Endodermal cell (in vitro differentiated cells): ENCODE data around the gene VWA3B. TPM values are rescaled to one million over a fixed set of nuclear protein-coding genes. Genes with fewer than 3 reads are reported as not detected.

Experiments
- DNase-seq: peaks from one replicate; pipeline ENCODE4 v3.0.0-alpha.2; 2017
- H3K27ac ChIP-seq: 2 replicates; pipeline ENCODE4 v1.5.1; 2013; ENCODE audit warnings: mild to moderate bottlenecking, low read depth, low read length, moderate library complexity
- H3K27me3 ChIP-seq: 2 replicates; pipeline ENCODE4 v1.6.1; 2013; ENCODE audit warnings: mild to moderate bottlenecking, low read length, moderate library complexity; ENCODE audit not compliant: insufficient read depth, control insufficient read depth, poor library complexity, severe bottlenecking
- H3K36me3 ChIP-seq: 2 replicates; pipeline ENCODE4 v1.7.0; 2013; ENCODE audit warnings: mild to moderate bottlenecking, low read length, moderate library complexity; ENCODE audit not compliant: control insufficient read depth, insufficient read depth
- H3K4me1 ChIP-seq: one replicate; pipeline ENCODE4 v1.7.0; 2013; ENCODE audit warnings: low read length; ENCODE audit not compliant: control insufficient read depth, insufficient read depth
- H3K4me3 ChIP-seq: 2 replicates; pipeline ENCODE4 v1.5.1; 2013; ENCODE audit warnings: mild to moderate bottlenecking, low read length, moderate library complexity
- H3K9ac ChIP-seq: 2 replicates; pipeline ENCODE4 v1.6.1; 2013; ENCODE audit warnings: mild to moderate bottlenecking, low read length, moderate library complexity; ENCODE audit not compliant: poor library complexity, severe bottlenecking; ENCODE audit errors: extremely low read depth
- H3K9me3 ChIP-seq: 2 replicates; pipeline ENCODE4 v1.6.1; 2013; ENCODE audit warnings: mild to moderate bottlenecking, low read length, moderate library complexity; ENCODE audit not compliant: control insufficient read depth
- H3K27ac Mint-ChIP-seq: 2 replicates; pipeline ENCODE4 v1.8.0; 2020; ENCODE audit warnings: mixed read lengths
- H3K27me3 Mint-ChIP-seq: 2 replicates; pipeline ENCODE4 v1.8.0; 2021; ENCODE audit warnings: mild to moderate bottlenecking, mixed read lengths; ENCODE audit not compliant: insufficient read depth
- H3K36me3 Mint-ChIP-seq: 2 replicates; pipeline ENCODE4 v1.8.0; 2020; ENCODE audit warnings: low read depth, mixed read lengths
- H3K4me1 Mint-ChIP-seq: 2 replicates; pipeline ENCODE4 v1.8.0; 2020; ENCODE audit warnings: mixed read lengths
- H3K4me3 Mint-ChIP-seq: 2 replicates; pipeline ENCODE4 v1.8.0; 2020; ENCODE audit warnings: mild to moderate bottlenecking, moderate library complexity, mixed read lengths
- H3K9me3 Mint-ChIP-seq: 2 replicates; pipeline ENCODE4 v1.8.0; 2020; ENCODE audit warnings: mild to moderate bottlenecking, mixed read lengths
- WGBS, 2 experiments: methylation state at CpG; one replicate each; pipeline versions ENCODE4 v1.1.5 to v1.1.7; 2013; ENCODE audit warnings: missing lambda C conversion rate in 2 of 2, mixed read lengths in 1 of 2; ENCODE audit not compliant: insufficient coverage in 1 of 2, insufficient read length in 1 of 2; 5-methylcytosine and 5-hydroxymethylcytosine counted together
- total RNA-seq, 2 donors: library from RNA; stranded (reverse); fragmentation: NEBNext Ultra II Directional in 1 of 2; extraction: Animal tissue kit (Norgen Biotek cat#: 25700) in 1 of 2; gene quantifications; 2 replicates in 1 of 2; 3 replicates in 1 of 2; pipeline ENCODE4 v1.2.1, GENCODE V29; 2021
- TF ChIP-seq, protein P1 (sequence below): fragments of 200-600 bp; sonication (generic); conservative IDR thresholded peaks from 2 replicates; pipeline ENCODE4 v1.5.0; 2021; ENCODE audit warnings: antibody characterized with exemption, mild to moderate bottlenecking

Gene VWA3B
- total RNA-seq, 2 donors from 2014 or later, result 0.38 to 0.64 TPM

DNA sequence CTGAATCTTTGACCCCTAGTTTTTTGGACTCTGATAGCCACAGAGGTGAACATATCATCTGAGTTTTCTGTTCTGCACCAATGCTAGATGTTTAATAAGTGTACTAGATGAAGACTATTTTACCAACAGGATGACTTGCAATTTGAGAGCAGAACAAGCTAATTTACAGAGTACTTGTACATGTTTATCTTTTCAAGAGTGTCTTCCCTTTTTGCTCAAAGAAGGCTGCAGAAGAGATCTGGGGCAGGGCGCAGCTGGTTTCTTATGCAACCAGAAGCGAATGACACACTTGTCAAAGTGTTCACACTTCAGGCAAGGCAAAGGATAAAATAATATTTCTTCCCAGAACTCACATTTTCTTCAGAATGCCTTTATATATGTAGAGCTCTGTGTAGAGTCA lies 86.0 kb downstream of the VWA3B start:
- Mint-ChIP-seq H3K4me1 (peaks cover 3% of the 10 kb centered on the region), H3K27ac (no peak overlapping the region), H3K4me3 (no peak overlapping the region), H3K9me3 (peaks cover 11% of the 10 kb centered on the region), H3K36me3 (no peaks in the 10 kb centered on the region), H3K27me3 (peaks cover 4% of the 10 kb centered on the region)
- Histone ChIP-seq H3K4me1 (no peaks in the 10 kb centered on the region), H3K27ac (no peak overlapping the region), H3K4me3 (no peak overlapping the region), H3K27me3 (peaks cover 10% of the 10 kb centered on the region), H3K9me3 (no peaks in the 10 kb centered on the region), H3K9ac (no peak overlapping the region), H3K36me3 (no peaks in the 10 kb centered on the region)
- WGBS, 2 experiments, result 95% methylated on average over 2 of the region's 2 CpGs; no CpG with 5 or more reads in 1 of the 2 experiments
- DNase-seq, result no peak
- TF ChIP-seq, protein P1, sequence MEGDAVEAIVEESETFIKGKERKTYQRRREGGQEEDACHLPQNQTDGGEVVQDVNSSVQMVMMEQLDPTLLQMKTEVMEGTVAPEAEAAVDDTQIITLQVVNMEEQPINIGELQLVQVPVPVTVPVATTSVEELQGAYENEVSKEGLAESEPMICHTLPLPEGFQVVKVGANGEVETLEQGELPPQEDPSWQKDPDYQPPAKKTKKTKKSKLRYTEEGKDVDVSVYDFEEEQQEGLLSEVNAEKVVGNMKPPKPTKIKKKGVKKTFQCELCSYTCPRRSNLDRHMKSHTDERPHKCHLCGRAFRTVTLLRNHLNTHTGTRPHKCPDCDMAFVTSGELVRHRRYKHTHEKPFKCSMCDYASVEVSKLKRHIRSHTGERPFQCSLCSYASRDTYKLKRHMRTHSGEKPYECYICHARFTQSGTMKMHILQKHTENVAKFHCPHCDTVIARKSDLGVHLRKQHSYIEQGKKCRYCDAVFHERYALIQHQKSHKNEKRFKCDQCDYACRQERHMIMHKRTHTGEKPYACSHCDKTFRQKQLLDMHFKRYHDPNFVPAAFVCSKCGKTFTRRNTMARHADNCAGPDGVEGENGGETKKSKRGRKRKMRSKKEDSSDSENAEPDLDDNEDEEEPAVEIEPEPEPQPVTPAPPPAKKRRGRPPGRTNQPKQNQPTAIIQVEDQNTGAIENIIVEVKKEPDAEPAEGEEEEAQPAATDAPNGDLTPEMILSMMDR, result no peak

DNA sequence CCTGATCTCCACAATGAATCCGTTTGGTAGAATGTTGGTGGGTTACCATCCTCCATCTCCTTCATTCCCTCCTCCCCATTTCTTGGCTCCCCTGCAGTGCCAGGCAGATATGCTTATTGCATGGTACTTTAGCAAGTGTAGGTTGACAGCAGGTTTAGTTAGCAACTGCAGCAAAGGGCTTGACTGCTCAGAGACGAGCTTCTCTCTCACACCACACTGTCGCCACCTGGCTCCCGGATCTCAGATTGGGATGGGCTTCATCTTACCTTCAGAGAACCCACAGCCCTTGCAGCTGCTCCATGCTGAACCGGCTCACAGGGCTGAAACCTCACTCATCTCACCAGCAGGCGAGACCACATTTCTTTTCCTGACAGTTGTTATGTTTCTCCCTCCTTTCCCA lies 88.8 kb downstream of the VWA3B start:
- TF ChIP-seq, protein P1, result peak; percentile 67
- H3K4me1 ChIP-seq, result no peaks in the 10 kb centered on the region
- H3K9me3 ChIP-seq, result no peaks in the 10 kb centered on the region
- no peak overlapping the region for H3K27ac ChIP-seq
- no peak overlapping the region for H3K4me3 ChIP-seq
- WGBS, 2 experiments, result 62 to 84% methylated on average over 4 to 6 of the region's 6 CpGs
- no peaks in the 10 kb centered on the region for H3K36me3 ChIP-seq
- H3K27me3 ChIP-seq, result peaks cover 10% of the 10 kb centered on the region
- peaks cover 11% of the 10 kb centered on the region for H3K27me3 Mint-ChIP-seq
- peak; percentile 86 for DNase-seq
- no peak overlapping the region for H3K4me3 Mint-ChIP-seq
- H3K36me3 Mint-ChIP-seq, result no peaks in the 10 kb centered on the region
- no peak overlapping the region for H3K27ac Mint-ChIP-seq
- peaks cover 11% of the 10 kb centered on the region for H3K9me3 Mint-ChIP-seq
- no peak overlapping the region for H3K9ac ChIP-seq
- H3K4me1 Mint-ChIP-seq, result peaks cover 3% of the 10 kb centered on the region

DNA sequence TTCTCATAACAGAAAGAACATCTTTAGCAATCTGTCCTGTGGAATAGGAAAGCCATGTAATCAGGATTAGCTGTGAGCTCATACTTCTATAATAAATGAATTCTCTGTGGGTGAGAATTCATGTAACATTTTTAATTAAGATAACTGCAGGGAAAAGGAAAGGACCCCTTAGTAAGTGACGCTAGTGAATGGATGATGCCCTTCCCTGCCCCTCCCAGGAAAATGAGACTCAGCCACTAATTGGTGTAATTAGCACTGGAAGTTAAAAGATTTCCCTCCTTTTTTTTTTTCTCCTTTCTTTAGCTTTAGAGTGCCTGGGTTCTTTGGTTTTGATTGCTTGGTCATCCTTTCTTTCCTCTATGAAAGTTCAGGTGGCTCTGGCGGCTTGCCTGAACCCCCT lies 90.3 kb downstream of the VWA3B start:
- Mint-ChIP-seq H3K4me1 (peaks cover 3% of the 10 kb centered on the region), H3K9me3 (peaks cover 11% of the 10 kb centered on the region), H3K27ac (no peak overlapping the region), H3K36me3 (no peaks in the 10 kb centered on the region), H3K27me3 (peaks cover 11% of the 10 kb centered on the region), H3K4me3 (no peak overlapping the region)
- no peak overlapping the region for H3K27ac ChIP-seq
- DNase-seq, result no peak
- TF ChIP-seq, protein P1, result no peak
- no peaks in the 10 kb centered on the region for H3K9me3 ChIP-seq
- H3K9ac ChIP-seq, result no peak overlapping the region
- no peaks in the 10 kb centered on the region for H3K4me1 ChIP-seq
- no peaks in the 10 kb centered on the region for H3K36me3 ChIP-seq
- H3K27me3 ChIP-seq, result peaks cover 10% of the 10 kb centered on the region
- 72% methylated on average over 2 of the region's 2 CpGs; no CpG with 5 or more reads in 1 of the 2 experiments for WGBS, 2 experiments
- no peak overlapping the region for H3K4me3 ChIP-seq
